ENCODE data around the gene PROM2.

DNA sequence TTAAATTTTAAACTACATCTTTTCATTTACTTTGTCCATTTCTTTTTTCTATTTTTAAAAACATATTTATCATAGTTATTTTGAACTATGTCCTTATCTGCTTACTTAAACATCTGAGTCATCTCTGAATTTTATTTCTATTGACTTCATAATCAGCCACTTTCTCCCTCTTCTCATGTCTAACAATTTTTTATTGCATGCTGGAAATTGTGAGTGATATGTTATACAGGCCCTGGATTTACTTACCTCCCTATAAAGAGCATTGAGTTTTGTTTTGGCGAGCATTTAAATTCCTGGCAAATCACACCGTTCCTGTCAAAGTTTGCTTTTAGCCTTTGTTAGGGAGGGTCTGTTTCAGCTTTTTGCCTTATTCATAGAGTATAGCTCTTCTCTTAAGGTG, 62.2 kb downstream of the PROM2 start:
- TF ChIP-seq, protein P1, sequence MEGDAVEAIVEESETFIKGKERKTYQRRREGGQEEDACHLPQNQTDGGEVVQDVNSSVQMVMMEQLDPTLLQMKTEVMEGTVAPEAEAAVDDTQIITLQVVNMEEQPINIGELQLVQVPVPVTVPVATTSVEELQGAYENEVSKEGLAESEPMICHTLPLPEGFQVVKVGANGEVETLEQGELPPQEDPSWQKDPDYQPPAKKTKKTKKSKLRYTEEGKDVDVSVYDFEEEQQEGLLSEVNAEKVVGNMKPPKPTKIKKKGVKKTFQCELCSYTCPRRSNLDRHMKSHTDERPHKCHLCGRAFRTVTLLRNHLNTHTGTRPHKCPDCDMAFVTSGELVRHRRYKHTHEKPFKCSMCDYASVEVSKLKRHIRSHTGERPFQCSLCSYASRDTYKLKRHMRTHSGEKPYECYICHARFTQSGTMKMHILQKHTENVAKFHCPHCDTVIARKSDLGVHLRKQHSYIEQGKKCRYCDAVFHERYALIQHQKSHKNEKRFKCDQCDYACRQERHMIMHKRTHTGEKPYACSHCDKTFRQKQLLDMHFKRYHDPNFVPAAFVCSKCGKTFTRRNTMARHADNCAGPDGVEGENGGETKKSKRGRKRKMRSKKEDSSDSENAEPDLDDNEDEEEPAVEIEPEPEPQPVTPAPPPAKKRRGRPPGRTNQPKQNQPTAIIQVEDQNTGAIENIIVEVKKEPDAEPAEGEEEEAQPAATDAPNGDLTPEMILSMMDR (optimal IDR thresholded peaks at IDR 0.05 in 1 of 3, IDR thresholded peaks at IDR 0.05 in 1 of 3, conservative IDR thresholded peaks at IDR 0.05 in 1 of 3; ENCODE audit: extremely low read depth in 1 of 3, insufficient read depth in 2 of 3, low read length in 3 of 3), result no peak
- TF ChIP-seq EZH2 (IDR thresholded peaks at IDR 0.05; ENCODE audit: low read length), result no peak

Measured in keratinocyte (primary cell).